ENCODE measurements around the gene ZNF827.

DNA sequence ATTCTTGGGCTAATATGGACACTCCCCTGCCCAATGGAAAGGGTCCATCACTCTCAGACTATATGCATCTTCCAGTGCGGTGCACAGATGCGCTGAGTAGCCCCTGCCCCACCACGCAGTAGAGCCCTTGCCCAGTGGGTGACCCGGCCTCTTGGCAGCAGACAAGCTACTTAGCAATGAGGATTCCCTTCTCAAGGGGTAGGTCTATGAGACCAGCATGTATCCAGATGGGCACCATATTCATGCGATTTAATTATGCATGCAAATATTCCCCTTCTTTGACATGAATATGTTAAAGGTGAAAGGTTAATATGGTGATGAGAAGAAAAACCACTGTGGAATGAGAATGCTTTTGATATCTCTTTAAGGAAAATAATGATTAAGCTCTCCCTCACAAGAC lies 77.7 kb downstream of the ZNF827 start:
- TF ChIP-seq, protein P1, sequence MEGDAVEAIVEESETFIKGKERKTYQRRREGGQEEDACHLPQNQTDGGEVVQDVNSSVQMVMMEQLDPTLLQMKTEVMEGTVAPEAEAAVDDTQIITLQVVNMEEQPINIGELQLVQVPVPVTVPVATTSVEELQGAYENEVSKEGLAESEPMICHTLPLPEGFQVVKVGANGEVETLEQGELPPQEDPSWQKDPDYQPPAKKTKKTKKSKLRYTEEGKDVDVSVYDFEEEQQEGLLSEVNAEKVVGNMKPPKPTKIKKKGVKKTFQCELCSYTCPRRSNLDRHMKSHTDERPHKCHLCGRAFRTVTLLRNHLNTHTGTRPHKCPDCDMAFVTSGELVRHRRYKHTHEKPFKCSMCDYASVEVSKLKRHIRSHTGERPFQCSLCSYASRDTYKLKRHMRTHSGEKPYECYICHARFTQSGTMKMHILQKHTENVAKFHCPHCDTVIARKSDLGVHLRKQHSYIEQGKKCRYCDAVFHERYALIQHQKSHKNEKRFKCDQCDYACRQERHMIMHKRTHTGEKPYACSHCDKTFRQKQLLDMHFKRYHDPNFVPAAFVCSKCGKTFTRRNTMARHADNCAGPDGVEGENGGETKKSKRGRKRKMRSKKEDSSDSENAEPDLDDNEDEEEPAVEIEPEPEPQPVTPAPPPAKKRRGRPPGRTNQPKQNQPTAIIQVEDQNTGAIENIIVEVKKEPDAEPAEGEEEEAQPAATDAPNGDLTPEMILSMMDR (IDR thresholded peaks at IDR 0.05 in 8 of 11, conservative IDR thresholded peaks at IDR 0.05 in 3 of 11) = no peak
- TF ChIP-seq POLR2AphosphoS5 (IDR thresholded peaks at IDR 0.05) = no peak

Measured in spleen (tissue), 7 donors.